Thyroid gland (tissue), 4 donors: ENCODE results near the gene WDR75.

Experiments
- POLR2A ChIP-seq, 2 donors: fragments of 450-650 bp; IDR thresholded peaks; one replicate each; pipeline ENCODE4 v1.6.1; 2017; ENCODE audit warnings: antibody characterized with exemption in 2 of 2, mild to moderate bottlenecking in 2 of 2, moderate library complexity in 1 of 2
- TF ChIP-seq, protein P1 (sequence below), 6 experiments: fragments of 200-600 bp in 3 of 6; fragments of 450-650 bp in 3 of 6; sonication (generic) in 3 of 6; IDR thresholded peaks; one replicate each; pipeline ENCODE4 v1.5.1; 2016 to 2019; ENCODE audit warnings: antibody characterized with exemption in 6 of 6, mild to moderate bottlenecking in 2 of 6, inconsistent platforms in 1 of 6, moderate library complexity in 1 of 6

- TF ChIP-seq, protein P1, sequence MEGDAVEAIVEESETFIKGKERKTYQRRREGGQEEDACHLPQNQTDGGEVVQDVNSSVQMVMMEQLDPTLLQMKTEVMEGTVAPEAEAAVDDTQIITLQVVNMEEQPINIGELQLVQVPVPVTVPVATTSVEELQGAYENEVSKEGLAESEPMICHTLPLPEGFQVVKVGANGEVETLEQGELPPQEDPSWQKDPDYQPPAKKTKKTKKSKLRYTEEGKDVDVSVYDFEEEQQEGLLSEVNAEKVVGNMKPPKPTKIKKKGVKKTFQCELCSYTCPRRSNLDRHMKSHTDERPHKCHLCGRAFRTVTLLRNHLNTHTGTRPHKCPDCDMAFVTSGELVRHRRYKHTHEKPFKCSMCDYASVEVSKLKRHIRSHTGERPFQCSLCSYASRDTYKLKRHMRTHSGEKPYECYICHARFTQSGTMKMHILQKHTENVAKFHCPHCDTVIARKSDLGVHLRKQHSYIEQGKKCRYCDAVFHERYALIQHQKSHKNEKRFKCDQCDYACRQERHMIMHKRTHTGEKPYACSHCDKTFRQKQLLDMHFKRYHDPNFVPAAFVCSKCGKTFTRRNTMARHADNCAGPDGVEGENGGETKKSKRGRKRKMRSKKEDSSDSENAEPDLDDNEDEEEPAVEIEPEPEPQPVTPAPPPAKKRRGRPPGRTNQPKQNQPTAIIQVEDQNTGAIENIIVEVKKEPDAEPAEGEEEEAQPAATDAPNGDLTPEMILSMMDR (IDR thresholded peaks at IDR 0.05): no peak
- TF ChIP-seq POLR2A (IDR thresholded peaks at IDR 0.05): no peak
These were observed 33.0 kb upstream of the WDR75 start for GRCh38 chr2:189408294-189408693.
